Activated naive CD8-positive, alpha-beta T cell treated with anti-CD3 and anti-CD28 coated beads for 36 hours (primary cell): ENCODE results near the gene CCM2. TPM values are rescaled to one million over a fixed set of nuclear protein-coding genes. Genes with fewer than 3 reads are reported as not detected.

Experiments used
- DNase-seq: peaks from one replicate; pipeline ENCODE4 v3.0.0; 2021
- H3K27ac Mint-ChIP-seq: one replicate; pipeline ENCODE4 v1.8.0; 2022; ENCODE audit warnings: mild to moderate bottlenecking, moderate library complexity, mixed read lengths
- H3K27me3 Mint-ChIP-seq: one replicate; pipeline ENCODE4 v1.8.0; 2022; ENCODE audit warnings: mild to moderate bottlenecking, mixed read lengths
- H3K36me3 Mint-ChIP-seq: one replicate; pipeline ENCODE4 v1.8.0; 2021; ENCODE audit warnings: mild to moderate bottlenecking, mixed read lengths
- H3K4me1 Mint-ChIP-seq: one replicate; pipeline ENCODE4 v1.8.0; 2021; ENCODE audit warnings: mixed read lengths
- H3K4me3 Mint-ChIP-seq: one replicate; pipeline ENCODE4 v1.8.0; 2022; ENCODE audit warnings: mild to moderate bottlenecking, moderate library complexity, mixed read lengths
- H3K9me3 Mint-ChIP-seq: one replicate; pipeline ENCODE4 v1.8.0; 2022; ENCODE audit warnings: mixed read lengths
- total RNA-seq, 2 experiments: library from RNA; stranded (reverse); gene quantifications; one replicate each; pipeline ENCODE4 v1.2.3, GENCODE V29; 2021

Gene CCM2
- total RNA-seq, 2 experiments from 2014 or later, result 50.8 to 51.6 TPM

- peak overlapping the region; percentile 68 for H3K27ac Mint-ChIP-seq
- H3K4me1 Mint-ChIP-seq, result peaks cover 12% of the 10 kb centered on the region
- no peak overlapping the region for H3K4me3 Mint-ChIP-seq
- H3K36me3 Mint-ChIP-seq, result no peaks in the 10 kb centered on the region
- H3K27me3 Mint-ChIP-seq, result no peaks in the 10 kb centered on the region
- DNase-seq, result no peak
- no peaks in the 10 kb centered on the region for H3K9me3 Mint-ChIP-seq
These were observed 123.2 kb downstream of the CCM2 start for GRCh38 chr7:45122975-45123860.

- Mint-ChIP-seq H3K27ac (no peak overlapping the region), H3K36me3 (no peaks in the 10 kb centered on the region), H3K4me3 (no peak overlapping the region), H3K9me3 (no peaks in the 10 kb centered on the region), H3K4me1 (peaks cover 12% of the 10 kb centered on the region), H3K27me3 (no peaks in the 10 kb centered on the region)
- DNase-seq, result no peak
These were observed 124.1 kb downstream of the CCM2 start for GRCh38 chr7:45123913-45124710.

- H3K36me3 Mint-ChIP-seq, result no peaks in the 10 kb centered on the region
- no peaks in the 10 kb centered on the region for H3K27me3 Mint-ChIP-seq
- peaks cover 12% of the 10 kb centered on the region for H3K4me1 Mint-ChIP-seq
- no peak for DNase-seq
- H3K4me3 Mint-ChIP-seq, result no peak overlapping the region
- H3K9me3 Mint-ChIP-seq, result no peaks in the 10 kb centered on the region
- no peak overlapping the region for H3K27ac Mint-ChIP-seq
These were observed 125.3 kb downstream of the CCM2 start for GRCh38 chr7:45125193-45125904.

Other genes with a start within 250 kb of the CCM2 start
- 1,000 to 10,000 TPM; 3,010 to 3,071 TPM for gene PPIA, start 203.5 kb upstream of the CCM2 start, total RNA-seq
- 100 to 1,000 TPM; 291 to 305 TPM for gene H2AZ2, start 152.1 kb upstream of the CCM2 start, total RNA-seq
- gene PURB, start 114.7 kb upstream of the CCM2 start, total RNA-seq, result 10 to 100 TPM; 30.1 to 31.5 TPM
- gene MYO1G, start 21.2 kb upstream of the CCM2 start, total RNA-seq, result 100 to 1,000 TPM; 302 to 306 TPM
- gene NACAD, start 88.8 kb downstream of the CCM2 start, total RNA-seq, result under 1 TPM; 0.35 to 0.50 TPM
- 100 to 1,000 TPM; 205 to 207 TPM for gene TBRG4, start 111.5 kb downstream of the CCM2 start, total RNA-seq
- gene RAMP3, start 157.6 kb downstream of the CCM2 start, total RNA-seq, result not detected